Measurements from ENCODE around the gene ARHGAP15.

GRCh38 chr2:143690235-143690634 lies 561.0 kb downstream of the ARHGAP15 start:
- TF ChIP-seq POLR2A (IDR thresholded peaks at IDR 0.05; ENCODE audit: low read length): no peak
- no peak for TF ChIP-seq GATA1 (IDR thresholded peaks at IDR 0.05; ENCODE audit: low read depth, low read length)

Measured in erythroblast (primary cell).